GM12878 (cell line): ENCODE measurements around the gene TSPAN19. TPM values are rescaled to one million over a fixed set of nuclear protein-coding genes. Genes with fewer than 3 reads are reported as not detected.

Experiments
- ATAC-seq: fragments of 200-7000 bp; cut with Tn5 transposase; 3 replicates; pipeline ENCODE4 v1.9.1; 2020; ENCODE audit warnings: mild to moderate bottlenecking, moderate library complexity
- BruUV-seq: library from RNA; stranded (reverse); fragments of 400-500 nt; replicated peaks from 2 replicates; lab custom pipeline; 2021; lab: Mats Ljungman, UMichigan
- CTCF ChIA-PET: fragments of 300-600 bp; sonication (Branson Sonifier 250); formaldehyde crosslinking; extraction: SDS; loops from one replicate; lab custom pipeline; 2021; ENCODE audit warnings: inconsistent platforms; lab: Yijun Ruan, JAX
- POLR2A ChIA-PET: fragments of 350-600 bp; formaldehyde crosslinking; extraction: SDS; loops from one replicate; lab custom pipeline; 2021; ENCODE audit warnings: inconsistent platforms; lab: Charles Lee
- RAD21 ChIA-PET: fragments of 300-600 bp; sonication (Branson Sonifier 250); formaldehyde crosslinking; loops from one replicate; lab custom pipeline; 2023; ENCODE audit warnings: antibody characterized with exemption; ENCODE audit not compliant: unreplicated experiment; lab: Charles Lee
- SMC1A ChIA-PET: fragments of 300-600 bp; sonication (Branson Sonifier 250); formaldehyde crosslinking; loops from one replicate; lab custom pipeline; 2023; ENCODE audit not compliant: unreplicated experiment, uncharacterized antibody; lab: Charles Lee
- DNase-seq: peaks from one replicate; pipeline ENCODE4 v3.0.0-alpha.2; 2011; ENCODE audit warnings: low read depth, low spot score
- FAIRE-seq: peaks from 3 replicates; lab custom pipeline; 2011; peaks lifted over from hg19 to GRCh38; lab: Jason Lieb, UNC
- H2AFZ ChIP-seq: 2 replicates; pipeline ENCODE4 v1.6.0; 2011; ENCODE audit warnings: low read depth, low read length, control low read depth; ENCODE audit not compliant: control insufficient read depth
- H3K27ac ChIP-seq: 2 replicates; pipeline ENCODE4 v1.5.1; 2011; ENCODE audit warnings: control low read depth; ENCODE audit not compliant: control insufficient read depth, insufficient read depth
- H3K27me3 ChIP-seq, 2 experiments: replicated peaks in 1 of 2; 2 replicates each; pipeline versions ENCODE4 v1.6.0 to v1.6.1; 2011; ENCODE audit warnings: low read length in 1 of 2; ENCODE audit not compliant: control insufficient read depth in 2 of 2, insufficient read depth in 2 of 2
- H3K36me3 ChIP-seq, 2 experiments: 2 replicates each; pipeline ENCODE4 v1.5.1; 2011; ENCODE audit warnings: low read length in 1 of 2; ENCODE audit not compliant: control insufficient read depth in 2 of 2, insufficient read depth in 2 of 2
- H3K4me1 ChIP-seq: 2 replicates; pipeline ENCODE4 v1.6.1; 2011; ENCODE audit warnings: mild to moderate bottlenecking, low read length, moderate library complexity, mixed read lengths; ENCODE audit not compliant: control insufficient read depth, insufficient read depth
- H3K4me2 ChIP-seq: 2 replicates; pipeline ENCODE4 v1.6.0; 2011; ENCODE audit warnings: control low read depth; ENCODE audit not compliant: control insufficient read depth, insufficient read depth
- H3K4me3 ChIP-seq: fragments of 200-600 bp; sonication (generic); 2 replicates; pipeline ENCODE4 v1.5.1; 2016
- H3K79me2 ChIP-seq: 2 replicates; pipeline ENCODE4 v1.6.0; 2011; ENCODE audit warnings: low read length; ENCODE audit not compliant: control insufficient read depth, insufficient read depth
- H3K9ac ChIP-seq: 2 replicates; pipeline ENCODE4 v1.8.0; 2011; ENCODE audit warnings: low read length, control low read depth, mixed read lengths; ENCODE audit not compliant: control insufficient read depth, insufficient read depth
- H3K9me3 ChIP-seq: replicated peaks from 3 replicates; pipeline ENCODE4 v1.5.1; 2011; ENCODE audit warnings: mild to moderate bottlenecking, low read length; ENCODE audit not compliant: control insufficient read depth, insufficient read depth
- H4K20me1 ChIP-seq: 2 replicates; pipeline ENCODE4 v1.6.0; 2011; ENCODE audit not compliant: control insufficient read depth, insufficient read depth
- CHD4 ChIP-seq: fragments of 200-600 bp; sonication (generic); IDR thresholded peaks from 2 replicates; pipeline ENCODE4 v1.6.1; 2016; ENCODE audit warnings: mild to moderate bottlenecking
- NFYB ChIP-seq: IDR thresholded peaks from 2 replicates; pipeline ENCODE4 v1.6.1; 2011; ENCODE audit warnings: low read depth, mild to moderate bottlenecking, low read length, improper control_type of control experiment, moderate library complexity; ENCODE audit not compliant: insufficient read depth
- PBX3 ChIP-seq: IDR thresholded peaks from 2 replicates; pipeline ENCODE4 v1.6.1; 2011; ENCODE audit warnings: mild to moderate bottlenecking, low read depth, low read length, moderate library complexity; ENCODE audit not compliant: insufficient replicate concordance
- SREBF2 ChIP-seq: IDR thresholded peaks from 2 replicates; pipeline ENCODE4 v1.6.1; 2012; ENCODE audit warnings: mild to moderate bottlenecking, low read length
- USF2 ChIP-seq: IDR thresholded peaks from 2 replicates; pipeline ENCODE4 v1.6.1; 2011; ENCODE audit warnings: low read depth, low read length, improper control_type of control experiment, borderline replicate concordance
- WRNIP1 ChIP-seq: IDR thresholded peaks from 2 replicates; pipeline ENCODE4 v1.6.1; 2011; ENCODE audit warnings: low read depth, low read length, improper control_type of control experiment, borderline replicate concordance
- ZNF24 ChIP-seq: fragments of 450-650 bp; IDR thresholded peaks from 2 replicates; pipeline ENCODE4 v1.6.1; 2017; ENCODE audit warnings: antibody characterized with exemption, mild to moderate bottlenecking
- ZSCAN29 ChIP-seq: fragments of 450-650 bp; IDR thresholded peaks from 2 replicates; pipeline ENCODE4 v1.6.1; 2017; ENCODE audit warnings: mild to moderate bottlenecking, moderate library complexity
- ZZZ3 ChIP-seq: IDR thresholded peaks from 2 replicates; pipeline ENCODE4 v1.6.1; 2011; ENCODE audit warnings: low read depth; ENCODE audit not compliant: control insufficient read depth, insufficient read length
- WGBS: methylation state at CpG from one replicate; pipeline ENCODE4 v1.1.6; 2016; ENCODE audit warnings: low lambda C conversion rate; ENCODE audit not compliant: insufficient replicate concordance, insufficient coverage; ENCODE audit errors: missing lambda C conversion rate; 5-methylcytosine and 5-hydroxymethylcytosine counted together
- in situ Hi-C: fragments of 300-500 bp; cut with MboI; formaldehyde crosslinking; loops from 9 replicates; pipeline ENCODE4 v1.14.3; 2018; ENCODE audit warnings: mixed read lengths
- intact Hi-C: fragments of 100-400 bp; cut with micrococcal nuclease; formaldehyde crosslinking; loops from one replicate; pipeline ENCODE4 v1.14.2; 2022; ENCODE audit not compliant: unreplicated experiment
- polyA plus RNA-seq, 11 experiments: library from polyadenylated mRNA; depleted of rRNA in 4 of 11; unstranded in 6 of 11; stranded (reverse) in 5 of 11; fragments of >200 nt; fragmentation: Nextera tagmentation in 4 of 11; fragmentation: Illumina TruSeq in 1 of 11; extraction: Ambion mirVana in 4 of 11; extraction: Trizol in 1 of 11; gene quantifications; 1 replicate in 1 of 11; 2 replicates in 10 of 11; pipeline versions ENCODE4 v1.2.1 to v1.2.3, GENCODE V29; 2011 to 2016; ENCODE audit warnings: inconsistent platforms in 2 of 11, missing spikeins in 2 of 11, low read depth in 1 of 11
- total RNA-seq, 4 experiments: library from RNA; depleted of rRNA in 3 of 4; stranded (reverse); fragments of >200 nt in 3 of 4; fragmentation: Illumina TruSeq in 1 of 4; extraction: Trizol in 1 of 4; gene quantifications; 2 replicates each; pipeline versions ENCODE4 v1.2.1 to v1.2.3, GENCODE V29; 2013 to 2021

TSPAN19 gene
- total and polyA plus RNA-seq, 10 of the 15 experiments (the other 5 are each of a cell fraction or from before 2014, with no cell fraction given): not detected

GRCh38 chr12:85036234-85036707 is at the start of gene TSPAN19, which contains the start of gene LRRIQ1 (continued):
- TF ChIP-seq PBX3 (no peak), SREBF2 (no peak), NFYB (peak; percentile 82), CHD4 (no peak)

GRCh38 chr12:85085066-85085465 is 49.0 kb upstream of the TSPAN19 start:
- Histone ChIP-seq H3K36me3 (no peaks in the 10 kb centered on the region), H3K4me1 (no peaks in the 10 kb centered on the region), H3K9ac (no peak overlapping the region), H3K27me3 (no peaks in the 10 kb centered on the region), H3K4me2 (no peak overlapping the region), H3K79me2 (no peaks in the 10 kb centered on the region), H3K27ac (no peak overlapping the region), H3K4me3 (no peak overlapping the region), H4K20me1 (no peaks in the 10 kb centered on the region), H3K9me3 (no peaks in the 10 kb centered on the region), H2AFZ (no peak overlapping the region)
- in situ Hi-C loops (no loop called here), intact Hi-C loops (no loop called here)
- RAD21 ChIA-PET: no interaction called here
- SMC1A ChIA-PET: no interaction called here
- WGBS: 64% methylated on average over 5 of the region's 5 CpGs
- POLR2A ChIA-PET: no interaction called here
- no peak for FAIRE-seq
- no peak for ATAC-seq
- BruUV-seq: no TSS peak
- no peak for DNase-seq
- CTCF ChIA-PET: no interaction called here
- TF ChIP-seq ZNF24: no peak
- no peak for TF ChIP-seq ZZZ3
- TF ChIP-seq ZSCAN29: no peak
- no peak for TF ChIP-seq WRNIP1
- TF ChIP-seq USF2: no peak
